Measurements from ENCODE around the gene CD80.

Gene CD80

GRCh38 chr3:119518026-119518425 is 41.4 kb downstream of the CD80 start:
- TF ChIP-seq CTCF (IDR thresholded peaks at IDR 0.05; ENCODE audit: control insufficient read depth, extremely low read depth, insufficient read depth): no peak
- no peak overlapping the region for H3K4me3 ChIP-seq (ENCODE audit: low read depth, low read length)
- DNase-seq (ENCODE audit: low read depth): no peak

GRCh38 chr3:119517112-119517511 is 42.3 kb downstream of the CD80 start:
- DNase-seq (ENCODE audit: low read depth): no peak
- TF ChIP-seq CTCF (IDR thresholded peaks at IDR 0.05; ENCODE audit: control insufficient read depth, extremely low read depth, insufficient read depth): no peak
- no peak overlapping the region for H3K4me3 ChIP-seq (ENCODE audit: low read depth, low read length)

GRCh38 chr3:119514637-119515036 is 44.8 kb downstream of the CD80 start:
- TF ChIP-seq CTCF (IDR thresholded peaks at IDR 0.05; ENCODE audit: control insufficient read depth, extremely low read depth, insufficient read depth): no peak
- H3K4me3 ChIP-seq (ENCODE audit: low read depth, low read length): no peak overlapping the region

GRCh38 chr3:119510690-119511089 is 48.7 kb downstream of the CD80 start:
- no peak overlapping the region for H3K4me3 ChIP-seq (ENCODE audit: low read depth, low read length)
- DNase-seq (ENCODE audit: low read depth): no peak
- TF ChIP-seq CTCF (IDR thresholded peaks at IDR 0.05; ENCODE audit: control insufficient read depth, extremely low read depth, insufficient read depth): no peak

More at GRCh38 chr3:119514637-119515036, 44.8 kb downstream of the CD80 start:
- DNase-seq (ENCODE audit: low read depth): no peak

GRCh38 chr3:119508172-119508845 is 51.1 kb downstream of the CD80 start:
- no peak overlapping the region for H3K4me3 ChIP-seq (ENCODE audit: low read depth, low read length)
- TF ChIP-seq CTCF (IDR thresholded peaks at IDR 0.05; ENCODE audit: control insufficient read depth, extremely low read depth, insufficient read depth): no peak
- DNase-seq (ENCODE audit: low read depth): no peak

- no peak overlapping the region for H3K4me3 ChIP-seq (ENCODE audit: low read depth, low read length)
- no peak for DNase-seq (ENCODE audit: low read depth)
- no peak for TF ChIP-seq CTCF (IDR thresholded peaks at IDR 0.05; ENCODE audit: control insufficient read depth, extremely low read depth, insufficient read depth)
These were observed 52.0 kb downstream of the CD80 start for GRCh38 chr3:119507404-119507803.

- TF ChIP-seq CTCF (IDR thresholded peaks at IDR 0.05; ENCODE audit: control insufficient read depth, extremely low read depth, insufficient read depth): no peak
- H3K4me3 ChIP-seq (ENCODE audit: low read depth, low read length): no peak overlapping the region
- no peak for DNase-seq (ENCODE audit: low read depth)
These were observed 52.8 kb downstream of the CD80 start for GRCh38 chr3:119506631-119507030.

All from LNCaP clone FGC (cell line).